ENCODE results near the gene DENND6B.
"Not testable (repeated sequence)": the region's sequence is repeated elsewhere in the genome, so short reads cannot be mapped to it uniquely, and the experiment has no call there.

Gene DENND6B

DNA sequence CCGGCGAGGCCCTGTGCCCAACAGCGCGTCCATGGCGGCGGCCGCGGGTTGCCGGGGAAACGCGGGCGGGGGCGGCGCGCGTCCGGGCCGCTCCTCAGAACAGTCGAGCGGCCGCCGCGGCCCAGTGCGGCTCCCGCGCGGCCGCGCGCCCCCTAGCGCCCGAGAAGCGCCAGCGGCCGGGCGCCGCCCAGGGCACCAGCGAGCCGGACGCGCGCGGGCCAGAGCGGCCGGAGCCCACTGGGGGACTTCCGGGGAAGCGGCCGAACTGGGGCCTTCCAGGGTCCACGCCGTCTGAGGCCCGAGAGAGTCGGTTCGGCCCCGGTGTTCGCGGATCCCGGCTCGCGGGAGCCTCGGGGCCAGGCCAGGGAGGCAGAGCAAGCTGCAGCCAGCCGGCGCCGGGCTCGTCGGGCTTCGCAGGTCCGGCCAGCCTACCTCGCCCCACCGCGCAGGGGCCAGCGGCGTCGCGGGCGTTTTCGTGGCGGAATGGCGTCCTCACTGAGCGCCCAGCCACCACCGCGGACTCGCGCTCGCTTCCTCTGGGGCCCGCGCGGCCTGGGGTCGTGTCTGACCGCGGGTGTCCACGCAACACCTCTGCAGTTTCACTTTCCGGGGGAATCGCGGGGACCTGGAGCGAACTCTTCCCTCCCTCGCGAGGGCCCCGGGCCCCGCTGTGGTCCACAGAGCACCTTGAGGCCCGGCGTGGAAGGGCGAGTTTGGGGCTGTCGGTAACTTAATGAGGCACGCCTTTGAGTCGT, at the start of gene DENND6B:
Gene DENND6B, minus strand, starts transcription at position 57 of the 755 bp plus-strand sequence. Its CDS starts 24 bp downstream, at position 33.
- peak; percentile 56 for DNase-seq (ENCODE audit: low read depth)

GRCh38 chr22:50376085-50376651, 49.4 kb upstream of the DENND6B start:
- no peak for DNase-seq (ENCODE audit: low read depth)

DNA sequence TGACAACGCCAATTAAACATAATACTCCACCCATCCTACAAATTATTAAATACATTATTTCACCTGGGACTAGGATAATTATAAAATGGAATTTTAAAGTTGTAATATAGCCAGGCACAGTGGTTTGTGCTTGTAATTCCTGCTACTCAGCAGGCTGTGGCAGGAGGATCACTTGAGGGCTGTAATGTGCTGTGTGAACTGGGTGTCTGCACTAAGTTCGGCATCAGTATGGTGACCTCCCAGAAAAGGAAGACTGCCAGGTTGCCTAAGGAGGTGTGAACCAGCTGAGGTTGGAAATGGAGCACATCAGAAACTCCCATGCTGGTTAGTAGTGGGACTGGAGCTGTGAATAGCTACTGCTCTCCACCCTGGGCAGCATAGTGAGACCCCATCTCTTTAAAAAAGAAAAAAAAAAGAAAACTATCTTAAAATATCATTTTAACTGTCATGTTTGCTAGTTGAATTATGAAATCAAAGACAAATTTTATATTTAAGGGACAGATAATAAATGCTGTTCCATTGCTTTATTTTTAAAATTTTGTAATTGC, 44.4 kb upstream of the DENND6B start:
- DNase-seq (ENCODE audit: low read depth): no peak

DNA sequence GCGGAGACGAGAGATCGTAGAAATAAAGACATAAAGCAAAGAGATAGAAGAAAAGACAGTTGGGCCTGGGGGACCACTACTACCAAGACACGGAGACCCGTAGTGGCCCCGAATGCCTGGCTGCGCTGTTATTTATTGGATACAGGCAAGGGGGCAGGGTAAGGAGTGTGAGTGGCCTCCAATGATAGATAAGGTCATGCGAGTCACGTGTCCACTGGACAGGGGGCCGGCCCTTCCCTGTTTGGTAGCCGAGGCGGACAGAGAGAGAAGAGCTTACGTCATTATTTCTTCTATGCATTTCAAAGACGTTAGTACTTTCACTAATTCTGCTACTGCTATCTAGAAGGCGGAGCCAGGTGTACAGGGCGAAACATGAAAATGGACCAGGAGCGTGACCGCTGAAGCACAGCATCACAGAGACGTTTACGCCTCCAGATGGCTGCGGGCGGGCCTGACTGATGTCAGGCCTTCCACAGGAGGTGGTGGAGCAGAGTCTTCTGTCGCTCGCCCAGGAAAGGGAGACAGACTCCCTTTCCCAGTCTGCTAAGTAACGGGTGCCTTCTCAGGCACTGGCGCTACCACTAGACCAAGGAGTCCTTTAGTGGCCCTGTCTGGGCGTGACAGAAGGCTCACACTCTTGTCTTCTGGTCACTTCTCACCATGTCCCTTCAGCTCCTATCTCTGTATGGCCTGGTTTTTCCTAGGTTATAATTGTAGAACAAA, 41.1 kb upstream of the DENND6B start:
- DNase-seq (ENCODE audit: low read depth): no peak

DNA sequence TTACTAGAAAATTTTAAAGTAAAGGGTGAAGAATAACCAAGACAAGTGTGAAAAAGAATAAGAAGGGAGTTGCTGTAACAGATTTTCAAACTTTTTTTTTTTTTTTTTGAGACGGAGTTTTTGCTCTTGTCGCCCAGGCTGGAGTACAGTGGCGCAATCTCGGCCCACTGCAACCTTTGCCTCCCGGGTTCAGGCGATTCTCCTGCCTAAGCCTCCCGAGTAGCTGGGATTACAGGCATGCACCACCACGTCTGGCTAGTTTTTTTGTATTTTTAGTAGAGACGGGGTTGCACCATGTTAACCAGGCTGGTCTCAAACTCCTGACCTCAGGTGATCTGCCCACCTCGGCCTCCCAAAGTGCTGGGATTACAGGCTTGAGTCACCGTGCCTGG, 37.0 kb upstream of the DENND6B start:
- DNase-seq (ENCODE audit: low read depth): not testable (repeated sequence)

DNA sequence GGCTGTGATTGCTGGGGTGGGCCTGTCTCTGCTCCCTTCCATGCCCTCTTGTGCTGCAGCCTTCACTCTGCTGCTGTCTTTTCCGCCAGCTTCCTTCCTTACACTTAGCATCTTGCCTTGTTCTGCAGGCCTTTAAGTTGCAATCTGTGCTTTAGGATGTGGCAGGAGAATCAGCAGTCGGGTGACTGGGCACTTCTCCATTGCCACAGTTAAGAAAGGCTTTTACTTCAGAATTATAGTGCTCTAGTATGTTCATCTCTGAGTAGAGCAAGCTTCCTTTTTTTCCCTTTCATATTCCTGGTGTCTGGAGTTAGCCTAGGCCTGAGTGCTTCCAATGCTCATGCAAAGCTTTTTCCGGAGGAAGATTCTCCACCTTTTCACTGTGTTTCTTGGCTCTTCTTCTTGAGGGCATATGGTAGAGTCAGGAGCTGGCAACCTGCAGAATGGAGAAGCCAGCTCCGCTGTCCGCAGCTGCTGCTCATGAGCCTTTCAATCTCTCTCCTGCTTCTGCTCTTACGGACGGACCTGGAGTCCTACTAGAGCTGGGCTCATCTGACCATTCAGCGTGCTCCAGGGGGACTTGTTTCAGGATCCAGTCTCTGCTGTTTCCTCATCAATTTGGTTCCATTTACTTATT, 36.5 kb upstream of the DENND6B start:
- DNase-seq (ENCODE audit: low read depth): no peak

DNA sequence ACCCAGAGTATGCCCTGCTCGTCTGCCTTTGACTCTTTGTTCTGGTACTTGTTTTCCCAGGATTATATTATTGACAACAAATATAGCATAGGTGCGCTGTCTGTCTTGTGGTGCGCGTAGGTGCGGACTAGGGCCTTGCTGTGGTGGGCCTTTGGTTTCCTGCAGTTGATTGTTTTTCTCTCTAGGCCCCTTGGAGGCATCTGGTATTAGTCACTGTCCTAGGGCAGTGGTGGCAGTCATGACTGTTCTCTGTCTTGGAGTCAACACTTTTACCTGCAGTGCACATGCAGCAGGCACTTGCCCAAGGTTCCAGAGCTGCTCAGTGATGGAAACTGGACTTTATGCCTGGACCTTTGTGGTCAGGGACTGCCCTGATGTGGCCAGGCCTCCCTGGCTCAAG, 34.9 kb upstream of the DENND6B start:
- DNase-seq (ENCODE audit: low read depth): no peak

DNA sequence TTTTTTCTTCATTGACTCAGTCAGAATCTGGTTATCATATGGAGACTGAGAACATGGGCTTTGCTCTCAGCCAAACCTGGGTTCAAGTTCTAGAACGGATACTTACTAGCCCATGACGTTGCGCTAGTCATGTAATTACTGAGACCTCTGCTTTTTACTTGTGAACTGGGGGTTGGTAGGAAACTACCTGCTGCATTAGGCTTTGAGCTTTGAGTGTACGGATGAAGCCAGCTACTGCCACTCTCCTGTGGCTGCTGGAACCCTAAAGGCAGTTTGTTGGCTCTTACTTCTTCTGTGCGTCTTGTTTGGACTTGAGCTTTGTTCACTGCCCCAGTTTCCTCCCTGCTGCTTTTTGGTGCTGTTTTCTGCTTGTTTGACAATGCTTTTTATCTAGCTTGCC, 34.4 kb upstream of the DENND6B start:
- no peak for DNase-seq (ENCODE audit: low read depth)

GRCh38 chr22:50360578-50360977, 33.8 kb upstream of the DENND6B start:
- DNase-seq (ENCODE audit: low read depth): no peak

DNA sequence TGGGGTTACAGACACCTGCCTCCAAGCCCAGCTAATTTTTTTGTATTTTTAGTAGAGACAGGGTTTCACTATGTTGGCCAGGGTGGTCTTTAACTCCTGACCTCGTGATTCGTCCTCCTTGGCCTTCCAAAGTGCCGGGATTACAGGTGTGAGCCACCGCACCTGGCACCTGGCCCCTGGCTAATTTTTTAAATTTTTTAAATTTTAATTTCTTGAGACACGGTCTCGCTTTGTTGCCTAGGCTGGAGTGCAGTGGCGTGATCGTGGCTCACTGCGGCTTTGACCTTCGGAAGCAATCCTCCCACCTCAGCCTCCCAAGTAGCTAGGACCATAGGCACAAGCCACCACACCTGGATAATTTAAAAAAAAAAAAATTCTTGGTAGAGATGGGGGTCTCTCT, 30.9 kb upstream of the DENND6B start:
- no peak for DNase-seq (ENCODE audit: low read depth)

DNA sequence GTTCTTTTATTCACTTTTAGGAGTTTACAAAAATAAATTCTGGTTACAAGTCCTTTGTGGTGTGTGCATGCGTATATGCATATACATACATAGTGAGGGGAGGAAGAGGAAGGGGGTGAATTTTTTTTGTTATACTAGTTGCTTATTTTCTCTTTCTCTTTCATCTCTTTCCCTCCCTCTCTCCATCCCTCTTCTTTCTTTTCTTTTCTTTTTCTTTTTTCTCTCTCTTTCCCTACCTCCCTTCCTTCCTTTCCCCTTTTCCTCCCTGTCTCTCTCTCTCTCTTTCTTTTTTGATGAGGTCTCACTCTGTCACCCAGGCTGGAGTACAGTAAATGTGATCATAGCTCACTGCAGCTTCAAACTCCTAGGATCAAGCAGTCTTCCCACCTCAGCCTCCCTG, 30.4 kb upstream of the DENND6B start:
- no peak for DNase-seq (ENCODE audit: low read depth)

DNA sequence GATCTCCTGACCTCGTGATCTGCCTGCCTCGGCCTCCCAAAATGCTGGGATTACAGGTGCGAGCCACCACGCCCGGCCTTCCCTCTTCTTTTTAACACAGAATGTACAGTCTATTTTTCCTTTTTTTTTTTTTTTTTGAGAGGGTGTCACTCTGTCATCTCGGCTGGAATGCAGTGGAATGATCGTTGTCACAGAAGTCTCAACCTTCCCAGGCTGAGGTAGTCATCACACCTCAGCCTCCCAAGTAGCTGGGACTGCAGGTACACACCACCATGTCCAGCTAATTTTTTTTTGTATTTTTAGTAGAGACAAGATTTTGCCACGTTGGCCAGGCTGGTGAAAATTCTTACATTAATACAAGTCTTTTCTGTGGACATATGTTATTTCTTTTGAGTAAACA, 29.4 kb upstream of the DENND6B start:
- no peak for DNase-seq (ENCODE audit: low read depth)

- no peak for DNase-seq (ENCODE audit: low read depth)
Observed at GRCh38 chr22:50348058-50348457, 21.2 kb upstream of the DENND6B start.

GRCh38 chr22:50347157-50347556, 20.3 kb upstream of the DENND6B start:
- DNase-seq (ENCODE audit: low read depth): no peak

- no peak for DNase-seq (ENCODE audit: low read depth)
Observed at GRCh38 chr22:50346470-50346869, 19.7 kb upstream of the DENND6B start.

DNA sequence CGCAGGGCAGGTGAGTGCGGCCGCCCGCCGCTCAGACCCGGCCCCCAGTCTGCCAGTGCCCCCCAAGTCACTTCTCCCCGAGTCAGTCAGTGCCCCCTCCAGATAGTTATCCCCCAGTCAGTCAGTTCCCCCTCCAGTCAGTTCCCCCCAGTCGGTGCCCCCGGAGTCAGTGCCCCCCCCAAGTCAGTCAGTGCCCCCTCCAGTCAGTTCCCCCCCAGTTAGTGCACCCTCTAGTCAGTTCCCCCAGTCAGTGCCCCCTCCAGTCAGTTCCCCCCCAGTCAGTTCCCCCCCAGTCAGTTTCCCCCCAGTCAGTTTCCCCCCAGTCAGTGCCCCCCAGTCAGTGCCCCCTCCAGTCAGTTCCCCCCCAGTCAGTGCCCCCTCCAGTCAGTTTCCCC, 16.7 kb upstream of the DENND6B start:
- DNase-seq (ENCODE audit: low read depth): no peak

GRCh38 chr22:50342651-50343540, 16.1 kb upstream of the DENND6B start, which contains the start of gene PPP6R2:
Gene PPP6R2, plus strand, starts transcription at chr22:50343327. Its CDS starts 50,582 bp downstream, at chr22:50393909.
- peak; percentile 44 for DNase-seq (ENCODE audit: low read depth)

- DNase-seq (ENCODE audit: low read depth): peak; percentile 71
Observed at GRCh38 chr22:50341977-50342650, 15.3 kb upstream of the DENND6B start.

DNA sequence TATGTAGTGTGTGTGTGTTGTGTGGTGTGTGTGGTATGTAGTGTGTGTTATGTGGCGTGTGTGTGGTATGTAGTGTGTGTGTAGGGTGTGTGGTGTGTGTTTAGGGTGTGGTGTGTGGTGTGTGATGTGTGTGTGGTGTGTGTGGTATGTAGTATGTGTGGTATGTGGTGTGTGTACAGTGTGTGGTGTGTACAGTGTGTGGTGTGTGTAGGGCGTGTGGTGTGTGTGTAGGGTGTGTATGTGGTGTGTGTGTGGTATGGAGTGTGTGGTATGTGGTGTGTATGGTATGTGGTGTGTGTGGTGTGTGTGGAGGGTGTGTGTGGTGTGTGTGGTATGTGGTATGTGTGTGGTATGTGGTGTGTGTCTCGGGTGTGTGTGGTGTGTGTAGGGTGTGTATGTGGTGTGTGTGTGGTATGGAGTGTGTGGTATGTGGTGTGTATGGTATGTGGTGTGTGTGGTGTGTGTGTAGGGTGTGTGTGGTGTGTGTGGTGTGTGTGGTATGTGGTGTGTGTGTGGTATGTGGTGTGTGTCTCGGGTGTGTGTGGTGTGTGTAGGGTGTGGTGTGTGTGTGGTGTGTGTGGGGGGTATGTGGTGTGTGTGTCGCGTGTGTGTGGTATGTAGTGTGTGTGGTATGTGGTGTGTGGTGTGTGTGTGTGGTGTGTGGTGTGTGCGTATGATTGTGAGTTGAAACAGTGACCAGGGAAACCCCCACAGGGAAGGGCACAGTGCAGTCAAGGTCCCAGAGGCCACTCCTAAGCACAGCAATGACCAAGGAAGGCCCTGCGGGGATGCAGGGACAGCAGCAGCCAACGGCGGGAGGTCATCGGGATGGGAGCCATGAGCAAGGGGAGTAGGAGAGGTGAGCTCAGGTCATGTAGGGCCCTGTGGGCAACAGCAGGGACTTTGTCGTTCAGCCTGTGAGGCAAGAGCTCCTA, 13.4 kb upstream of the DENND6B start:
- peak; percentile 32 for DNase-seq (ENCODE audit: low read depth)

Data from amniotic epithelial cell (primary cell).